GM10266 (cell line): ENCODE results near the gene KRT24.

ENCODE experiments used
- DNase-seq: peaks from one replicate; pipeline ENCODE4 v3.0.0; 2012; ENCODE audit errors: extremely low spot score
- CTCF ChIP-seq: IDR thresholded peaks from 2 replicates; pipeline ENCODE4 v1.5.1; 2012; ENCODE audit warnings: mild to moderate bottlenecking, low read depth; ENCODE audit not compliant: control insufficient read depth, insufficient read depth; ENCODE audit errors: missing control alignments

The KRT24 gene

DNA sequence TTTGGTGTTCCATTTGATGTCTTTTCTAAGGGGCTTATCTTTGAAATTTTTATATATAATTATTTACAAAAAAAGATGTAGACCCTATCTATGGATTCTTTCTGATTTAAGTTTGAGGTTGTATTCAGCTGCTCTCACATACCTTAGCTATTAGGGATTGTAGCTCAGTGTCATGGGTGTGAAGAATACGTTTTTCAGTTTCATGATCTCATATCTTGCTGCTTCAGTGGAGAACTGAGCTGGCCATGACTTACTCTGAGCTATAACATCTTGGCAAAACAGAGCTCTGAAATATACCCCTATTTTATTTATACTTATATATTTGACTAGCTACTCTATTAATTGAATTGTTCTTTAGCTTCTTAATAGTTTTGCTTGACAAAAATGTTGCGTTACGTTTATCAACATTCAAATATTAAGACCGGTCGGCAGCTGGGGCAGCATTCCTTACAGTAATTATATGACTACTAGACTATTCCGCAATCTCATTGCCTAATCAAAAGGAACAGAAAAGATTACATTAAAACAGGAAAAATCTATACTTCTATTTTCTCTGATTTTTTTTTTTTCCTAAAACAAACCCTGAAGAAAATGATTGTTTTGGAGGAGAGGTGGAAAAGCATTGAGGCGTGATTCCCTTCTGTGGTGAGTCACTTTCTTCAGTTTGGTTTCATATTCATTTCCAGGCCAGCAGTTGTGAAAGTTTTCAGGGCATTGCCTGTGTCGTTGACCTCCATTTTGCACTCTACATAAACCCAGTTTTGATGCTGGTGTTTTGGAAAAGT is 24.1 kb upstream of the KRT24 start:
- TF ChIP-seq CTCF, result no peak
- DNase-seq, result peak; percentile 33

GRCh38 chr17:40726919-40727318 is 23.4 kb upstream of the KRT24 start:
- peak; percentile 11 for TF ChIP-seq CTCF
- no peak for DNase-seq

GRCh38 chr17:40724656-40725055 is 21.1 kb upstream of the KRT24 start:
- no peak for DNase-seq
- TF ChIP-seq CTCF, result no peak

- no peak for TF ChIP-seq CTCF
- DNase-seq, result no peak
Measured at GRCh38 chr17:40722241-40722640, 18.7 kb upstream of the KRT24 start.

- DNase-seq, result no peak
- TF ChIP-seq CTCF, result no peak
Measured at GRCh38 chr17:40720899-40721298, 17.3 kb upstream of the KRT24 start.

GRCh38 chr17:40718930-40719329 is 15.4 kb upstream of the KRT24 start:
- DNase-seq, result no peak
- TF ChIP-seq CTCF, result no peak

DNA sequence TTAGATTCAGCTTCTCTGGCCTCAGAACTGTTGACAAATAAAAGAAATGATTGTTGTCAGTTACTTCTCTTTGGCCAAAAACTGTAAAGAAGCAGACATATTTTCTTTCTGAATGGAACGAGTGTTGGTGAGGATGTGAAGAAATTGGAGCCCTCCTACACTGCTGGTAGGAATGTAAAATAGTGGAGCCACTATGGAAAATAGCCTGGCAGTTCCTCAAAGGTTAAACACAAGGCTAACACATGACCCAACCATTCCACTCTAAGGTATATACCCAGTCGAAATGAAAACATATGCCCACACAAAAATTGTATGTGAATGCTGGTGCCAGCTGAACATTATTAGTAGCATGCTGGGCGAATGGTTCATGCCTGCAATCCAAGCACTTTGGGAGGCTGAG is 14.2 kb upstream of the KRT24 start:
- TF ChIP-seq CTCF, result no peak
- no peak for DNase-seq
